ENCODE data around the gene MAGOH.

The MAGOH gene

GRCh38 chr1:53273526-53273925 lies 35.2 kb upstream of the MAGOH start:
- H3K4me3 ChIP-seq (ENCODE audit: low read depth, low read length) = no peak overlapping the region
- TF ChIP-seq MAX (IDR thresholded peaks at IDR 0.05; ENCODE audit: low read depth, low read length) (no peak), MYC (IDR thresholded peaks at IDR 0.05; ENCODE audit: low read depth, low read length) (no peak), POLR2A (IDR thresholded peaks at IDR 0.05; ENCODE audit: extremely low read depth, insufficient read length) (no peak), CTCF (IDR thresholded peaks at IDR 0.05; ENCODE audit: low read depth, low read length) (no peak)
- no peak for DNase-seq (ENCODE audit: low read depth)

GRCh38 chr1:53272349-53272748 lies 34.0 kb upstream of the MAGOH start:
- TF ChIP-seq CTCF (IDR thresholded peaks at IDR 0.05; ENCODE audit: low read depth, low read length) (no peak), MAX (IDR thresholded peaks at IDR 0.05; ENCODE audit: low read depth, low read length) (no peak), MYC (IDR thresholded peaks at IDR 0.05; ENCODE audit: low read depth, low read length) (no peak), POLR2A (IDR thresholded peaks at IDR 0.05; ENCODE audit: extremely low read depth, insufficient read length) (no peak)
- no peak overlapping the region for H3K4me3 ChIP-seq (ENCODE audit: low read depth, low read length)
- DNase-seq (ENCODE audit: low read depth) = no peak

GRCh38 chr1:53271446-53272090 lies 33.2 kb upstream of the MAGOH start:
- no peak for DNase-seq (ENCODE audit: low read depth)
- no peak overlapping the region for H3K4me3 ChIP-seq (ENCODE audit: low read depth, low read length)
- TF ChIP-seq MAX (IDR thresholded peaks at IDR 0.05; ENCODE audit: low read depth, low read length) = no peak
- no peak for TF ChIP-seq POLR2A (IDR thresholded peaks at IDR 0.05; ENCODE audit: extremely low read depth, insufficient read length)

- no peak overlapping the region for H3K4me3 ChIP-seq (ENCODE audit: low read depth, low read length)
- no peak for DNase-seq (ENCODE audit: low read depth)
- TF ChIP-seq CTCF (IDR thresholded peaks at IDR 0.05; ENCODE audit: low read depth, low read length) = no peak
- no peak for TF ChIP-seq POLR2A (IDR thresholded peaks at IDR 0.05; ENCODE audit: extremely low read depth, insufficient read length)
- no peak for TF ChIP-seq MAX (IDR thresholded peaks at IDR 0.05; ENCODE audit: low read depth, low read length)
- no peak for TF ChIP-seq MYC (IDR thresholded peaks at IDR 0.05; ENCODE audit: low read depth, low read length)
These were observed 32.6 kb upstream of the MAGOH start for GRCh38 chr1:53270873-53271272.

- DNase-seq (ENCODE audit: low read depth) = no peak
- no peak for TF ChIP-seq MYC (IDR thresholded peaks at IDR 0.05; ENCODE audit: low read depth, low read length)
- no peak for TF ChIP-seq POLR2A (IDR thresholded peaks at IDR 0.05; ENCODE audit: extremely low read depth, insufficient read length)
- TF ChIP-seq CTCF (IDR thresholded peaks at IDR 0.05; ENCODE audit: low read depth, low read length) = no peak
- TF ChIP-seq MAX (IDR thresholded peaks at IDR 0.05; ENCODE audit: low read depth, low read length) = no peak
- no peak overlapping the region for H3K4me3 ChIP-seq (ENCODE audit: low read depth, low read length)
These were observed 31.8 kb upstream of the MAGOH start for GRCh38 chr1:53270107-53270506.

- no peak for DNase-seq (ENCODE audit: low read depth)
- no peak for TF ChIP-seq MAX (IDR thresholded peaks at IDR 0.05; ENCODE audit: low read depth, low read length)
- TF ChIP-seq POLR2A (IDR thresholded peaks at IDR 0.05; ENCODE audit: extremely low read depth, insufficient read length) = no peak
- no peak overlapping the region for H3K4me3 ChIP-seq (ENCODE audit: low read depth, low read length)
These were observed 29.4 kb upstream of the MAGOH start for GRCh38 chr1:53267761-53268160.
